Neural progenitor cell (in vitro differentiated cells): Measurements from ENCODE around the gene UPP2.

ENCODE experiments used
- CTCF ChIP-seq: fragments of 200-600 bp; sonication (generic); IDR thresholded peaks from 2 replicates; pipeline ENCODE4 v1.5.1; 2017; ENCODE audit warnings: antibody characterized with exemption, mild to moderate bottlenecking
- EZH2 ChIP-seq: fragments of 200-600 bp; sonication (generic); IDR thresholded peaks from 2 replicates; pipeline ENCODE4 v1.6.1; 2017; ENCODE audit warnings: antibody characterized with exemption, mild to moderate bottlenecking, moderate library complexity

- no peak for TF ChIP-seq CTCF
- no peak for TF ChIP-seq EZH2
These were observed 41.4 kb upstream of the UPP2 start for GRCh38 chr2:158060160-158060834.
